Breast epithelium (tissue), 3 donors: ENCODE results near the gene TMEM234.

Experiments
- CTCF ChIP-seq, 3 donors: fragments of 450-650 bp; IDR thresholded peaks; one replicate each; pipeline ENCODE4 v1.5.1; 2016 to 2017; ENCODE audit warnings: antibody characterized with exemption in 3 of 3, mild to moderate bottlenecking in 3 of 3, moderate library complexity in 3 of 3
- POLR2A ChIP-seq: fragments of 450-650 bp; IDR thresholded peaks from one replicate; pipeline ENCODE4 v1.6.1; 2016; ENCODE audit warnings: antibody characterized with exemption, mild to moderate bottlenecking, moderate library complexity
- POLR2AphosphoS5 ChIP-seq, 3 donors: sonication (generic); formaldehyde crosslinking; IDR thresholded peaks; one replicate each; pipeline ENCODE4 v1.6.1; 2017; ENCODE audit warnings: antibody characterized with exemption in 3 of 3

- TF ChIP-seq POLR2A (no peak), CTCF (IDR thresholded peaks at IDR 0.05) (no peak), POLR2AphosphoS5 (IDR thresholded peaks at IDR 0.05) (no peak)
Observed at GRCh38 chr1:32265846-32266245, 43.7 kb upstream of the TMEM234 start.
